Mucosa of rectum (tissue), 2 donors: Measurements from ENCODE around the gene TNFRSF19.

Source experiments
- H3K27ac ChIP-seq, 2 donors: one replicate each; pipeline ENCODE4 v1.7.0; 2013; ENCODE audit warnings: inconsistent platforms in 2 of 2, low read depth in 2 of 2, low read length in 2 of 2
- H3K27me3 ChIP-seq, 2 donors: one replicate each; pipeline ENCODE4 v1.7.0; 2013; ENCODE audit warnings: low read length in 2 of 2; ENCODE audit not compliant: control insufficient read depth in 2 of 2, insufficient read depth in 2 of 2
- H3K36me3 ChIP-seq, 2 donors: one replicate each; pipeline ENCODE4 v1.7.0; 2013; ENCODE audit warnings: low read length in 2 of 2; ENCODE audit not compliant: control insufficient read depth in 2 of 2, insufficient read depth in 2 of 2
- H3K4me1 ChIP-seq, 2 donors: one replicate each; pipeline ENCODE4 v1.7.0; 2013; ENCODE audit warnings: low read length in 2 of 2, mild to moderate bottlenecking in 1 of 2; ENCODE audit not compliant: control insufficient read depth in 2 of 2, insufficient read depth in 2 of 2
- H3K4me3 ChIP-seq, 2 donors: one replicate each; pipeline ENCODE4 v1.7.0; 2013; ENCODE audit warnings: low read length in 2 of 2
- H3K9ac ChIP-seq, 2 donors: one replicate each; pipeline ENCODE4 v1.7.0; 2013; ENCODE audit warnings: low read length in 2 of 2, low read depth in 1 of 2, mild to moderate bottlenecking in 1 of 2
- H3K9me3 ChIP-seq, 2 donors: one replicate each; pipeline ENCODE4 v1.7.0; 2013; ENCODE audit warnings: low read length in 2 of 2; ENCODE audit not compliant: control insufficient read depth in 2 of 2
- donor health status: healthy.
- donor health status: Normal muscosa, but diverticular disease.

TNFRSF19 gene

GRCh38 chr13:23678795-23679194 lies 108.6 kb downstream of the TNFRSF19 start:
- H3K9me3 ChIP-seq = no peaks in the 10 kb centered on the region
- H3K27me3 ChIP-seq = no peaks in the 10 kb centered on the region
- no peaks in the 10 kb centered on the region for H3K36me3 ChIP-seq
- no peak overlapping the region for H3K9ac ChIP-seq
- H3K27ac ChIP-seq = no peak overlapping the region
- H3K4me3 ChIP-seq = no peak overlapping the region
- no peaks in the 10 kb centered on the region for H3K4me1 ChIP-seq

DNA sequence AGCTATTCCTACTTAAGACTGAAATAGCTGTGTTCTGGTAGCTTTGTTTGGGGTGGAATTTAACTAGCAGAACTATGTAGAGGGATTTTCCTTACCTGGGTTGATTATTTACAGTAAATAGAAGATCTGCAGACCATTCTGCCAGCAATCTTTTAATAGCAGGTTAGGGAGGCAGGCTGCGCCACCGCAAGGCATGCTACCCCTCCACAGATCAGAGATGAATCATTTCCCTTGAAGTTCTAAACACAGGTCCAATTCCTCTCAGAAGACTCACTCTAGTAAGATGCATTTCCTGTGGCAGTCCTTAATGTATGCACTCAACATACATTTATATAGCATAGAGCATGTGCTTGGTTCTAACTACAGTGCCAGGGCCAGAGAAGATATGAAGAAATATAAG lies 109.0 kb downstream of the TNFRSF19 start:
- no peak overlapping the region for H3K4me3 ChIP-seq
- no peaks in the 10 kb centered on the region for H3K36me3 ChIP-seq
- no peaks in the 10 kb centered on the region for H3K4me1 ChIP-seq
- H3K9me3 ChIP-seq = no peaks in the 10 kb centered on the region
- H3K27ac ChIP-seq = no peak overlapping the region
- H3K27me3 ChIP-seq = no peaks in the 10 kb centered on the region
- H3K9ac ChIP-seq = no peak overlapping the region

GRCh38 chr13:23680845-23681669 lies 110.8 kb downstream of the TNFRSF19 start:
- H3K27me3 ChIP-seq = no peaks in the 10 kb centered on the region
- no peak overlapping the region for H3K4me3 ChIP-seq
- no peak overlapping the region for H3K27ac ChIP-seq
- no peaks in the 10 kb centered on the region for H3K9me3 ChIP-seq
- H3K36me3 ChIP-seq = no peaks in the 10 kb centered on the region
- no peaks in the 10 kb centered on the region for H3K4me1 ChIP-seq
- no peak overlapping the region for H3K9ac ChIP-seq

DNA sequence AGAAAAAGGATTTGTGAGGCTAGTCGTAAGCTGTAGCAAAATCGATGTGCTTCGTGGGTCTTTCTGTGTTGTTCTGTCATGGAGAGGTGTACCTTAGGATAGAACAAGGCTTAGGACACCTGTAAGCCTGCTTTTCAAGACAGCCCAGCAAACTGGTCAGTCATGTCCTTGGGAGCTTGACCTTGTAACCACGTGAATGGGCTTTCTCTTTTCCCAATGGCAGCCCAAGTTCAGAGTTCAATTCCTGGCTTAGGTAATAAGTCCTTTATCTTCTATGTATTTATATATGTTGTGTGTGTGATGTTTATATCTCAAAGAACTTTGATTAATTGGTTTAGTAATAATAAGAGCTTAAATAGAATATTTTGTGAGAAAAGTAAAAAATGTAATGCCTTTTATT lies 112.9 kb downstream of the TNFRSF19 start:
- H3K4me3 ChIP-seq = no peak overlapping the region
- H3K36me3 ChIP-seq = no peaks in the 10 kb centered on the region
- H3K9ac ChIP-seq = no peak overlapping the region
- H3K4me1 ChIP-seq = no peaks in the 10 kb centered on the region
- no peaks in the 10 kb centered on the region for H3K9me3 ChIP-seq
- no peak overlapping the region for H3K27ac ChIP-seq
- H3K27me3 ChIP-seq = no peaks in the 10 kb centered on the region

- Histone ChIP-seq H3K27ac (no peak overlapping the region), H3K9ac (no peak overlapping the region), H3K27me3 (no peaks in the 10 kb centered on the region), H3K9me3 (no peaks in the 10 kb centered on the region), H3K4me3 (no peak overlapping the region), H3K36me3 (no peaks in the 10 kb centered on the region), H3K4me1 (no peaks in the 10 kb centered on the region)
Measured at GRCh38 chr13:23684647-23685046, 114.4 kb downstream of the TNFRSF19 start.

GRCh38 chr13:23685416-23685815 lies 115.2 kb downstream of the TNFRSF19 start:
- Histone ChIP-seq H3K36me3 (no peaks in the 10 kb centered on the region), H3K9me3 (no peaks in the 10 kb centered on the region), H3K4me3 (no peak overlapping the region), H3K27ac (no peak overlapping the region), H3K4me1 (no peaks in the 10 kb centered on the region), H3K9ac (no peak overlapping the region), H3K27me3 (no peaks in the 10 kb centered on the region)

GRCh38 chr13:23686948-23687347 lies 116.7 kb downstream of the TNFRSF19 start:
- H3K9ac ChIP-seq = no peak overlapping the region
- no peaks in the 10 kb centered on the region for H3K27me3 ChIP-seq
- no peaks in the 10 kb centered on the region for H3K4me1 ChIP-seq
- no peak overlapping the region for H3K27ac ChIP-seq
- H3K36me3 ChIP-seq = no peaks in the 10 kb centered on the region
- H3K4me3 ChIP-seq = no peak overlapping the region
- H3K9me3 ChIP-seq = no peaks in the 10 kb centered on the region

DNA sequence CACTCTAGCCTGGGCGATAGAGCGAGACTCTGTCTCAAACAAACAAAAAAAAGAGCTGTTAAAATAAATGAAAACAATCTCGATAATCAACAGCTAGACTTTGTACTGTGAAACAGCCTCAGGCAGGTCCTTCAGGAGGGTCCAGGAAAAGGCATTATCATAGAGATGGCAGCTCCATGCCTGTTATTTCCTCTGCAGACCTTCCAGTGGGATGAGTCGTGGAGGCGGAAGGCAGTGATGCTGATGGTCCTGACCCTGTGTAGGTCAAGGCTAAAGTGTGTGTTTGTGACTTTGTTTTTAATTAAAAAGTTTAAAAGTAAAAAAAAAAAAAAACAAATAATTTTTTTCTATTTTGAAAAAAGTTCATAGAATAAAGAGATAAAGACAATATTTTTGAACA lies 117.4 kb downstream of the TNFRSF19 start:
- Histone ChIP-seq H3K27me3 (no peaks in the 10 kb centered on the region), H3K4me3 (no peak overlapping the region), H3K9me3 (no peaks in the 10 kb centered on the region), H3K9ac (no peak overlapping the region), H3K36me3 (no peaks in the 10 kb centered on the region), H3K27ac (no peak overlapping the region), H3K4me1 (no peaks in the 10 kb centered on the region)

DNA sequence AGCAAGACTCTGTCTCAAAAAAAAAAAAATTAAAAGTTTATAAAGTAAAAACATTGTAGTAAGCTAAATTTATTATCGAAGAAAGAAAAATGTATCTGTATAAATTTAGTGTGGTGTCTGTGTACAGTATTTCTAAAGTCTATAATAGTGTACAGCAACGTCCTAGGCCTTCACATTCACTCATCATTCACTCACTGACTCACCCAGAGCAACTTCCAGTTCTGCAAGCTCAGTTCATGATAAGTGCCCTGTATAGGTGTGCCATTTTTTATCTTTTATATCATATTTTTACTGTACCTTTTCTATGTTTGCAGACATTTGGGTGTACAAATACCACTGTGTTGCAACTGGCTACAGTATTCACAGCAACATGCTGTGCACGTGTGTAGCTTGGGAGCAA lies 118.1 kb downstream of the TNFRSF19 start:
- Histone ChIP-seq H3K27me3 (no peaks in the 10 kb centered on the region), H3K4me3 (no peak overlapping the region), H3K36me3 (no peaks in the 10 kb centered on the region), H3K9me3 (no peaks in the 10 kb centered on the region), H3K27ac (no peak overlapping the region), H3K9ac (no peak overlapping the region), H3K4me1 (no peaks in the 10 kb centered on the region)

- Histone ChIP-seq H3K27me3 (no peaks in the 10 kb centered on the region), H3K4me1 (no peaks in the 10 kb centered on the region), H3K36me3 (no peaks in the 10 kb centered on the region), H3K9ac (no peak overlapping the region), H3K27ac (no peak overlapping the region), H3K9me3 (no peaks in the 10 kb centered on the region), H3K4me3 (no peak overlapping the region)
Measured at GRCh38 chr13:23690668-23691067, 120.5 kb downstream of the TNFRSF19 start.
